Measurements from ENCODE around the gene RICTOR. TPM values are rescaled to one million over a fixed set of nuclear protein-coding genes. Genes with fewer than 3 reads are reported as not detected.

Gene RICTOR
- polyA plus RNA-seq, 2 of the 4 experiments (the other 2 are of a cell fraction): 6.5 to 28.5 TPM

DNA sequence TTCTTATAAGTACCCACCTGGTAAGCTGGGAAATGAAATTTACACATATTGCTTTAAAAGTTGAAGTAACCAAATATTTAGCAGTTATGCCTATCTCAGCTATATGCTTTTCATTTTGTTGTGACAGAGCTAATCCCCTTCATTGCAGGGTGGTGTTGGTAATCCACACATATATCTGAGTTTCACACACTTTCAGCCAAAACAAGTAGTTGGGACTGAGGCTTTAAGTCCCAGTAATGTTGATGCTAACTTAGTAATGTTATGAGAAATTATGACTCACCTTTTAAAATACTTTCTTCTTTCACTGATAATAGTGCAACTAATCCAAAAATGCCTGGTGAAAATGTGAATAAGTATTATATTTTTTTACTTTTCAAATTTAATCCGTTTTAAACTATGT, 19.2 kb upstream of the RICTOR start:
- Histone ChIP-seq H3K9me3 (peaks cover 26% of the 10 kb centered on the region; the same call in 2 of the 3 replicates), H3K4me2 (peak overlapping the region; percentile 70), H3K27ac (peak overlapping the region; percentile 81 to 84), H3K4me1 (peaks cover 21% of the 10 kb centered on the region), H3K4me3 (no peak overlapping the region)
- peak; percentile 97 for FAIRE-seq
- no peak for DNase-seq (ENCODE audit: low read depth in 1 of 2, low spot score in 1 of 2)
- WGBS (ENCODE audit: missing lambda C conversion rate): 12% methylated on average over 1 of the region's 1 CpG
- CTCF ChIA-PET: interaction anchor here (5.9 kb wide), 1 partner anchor 13 kb away, joined by 45 read pairs; no protein-coding TSS in a partner anchor
- peak; percentile 27 to 45; a peak in 4 of 6 replicates for ATAC-seq
- TF ChIP-seq FOSL2 (IDR thresholded peaks at IDR 0.05) (no peak), FOSL2 (CRISPR knock-in tag; IDR thresholded peaks at IDR 0.05) (peak; percentile 89), RARB (CRISPR knock-in tag; IDR thresholded peaks at IDR 0.05) (no peak)
- POLR2A ChIA-PET: no interaction called here

DNA sequence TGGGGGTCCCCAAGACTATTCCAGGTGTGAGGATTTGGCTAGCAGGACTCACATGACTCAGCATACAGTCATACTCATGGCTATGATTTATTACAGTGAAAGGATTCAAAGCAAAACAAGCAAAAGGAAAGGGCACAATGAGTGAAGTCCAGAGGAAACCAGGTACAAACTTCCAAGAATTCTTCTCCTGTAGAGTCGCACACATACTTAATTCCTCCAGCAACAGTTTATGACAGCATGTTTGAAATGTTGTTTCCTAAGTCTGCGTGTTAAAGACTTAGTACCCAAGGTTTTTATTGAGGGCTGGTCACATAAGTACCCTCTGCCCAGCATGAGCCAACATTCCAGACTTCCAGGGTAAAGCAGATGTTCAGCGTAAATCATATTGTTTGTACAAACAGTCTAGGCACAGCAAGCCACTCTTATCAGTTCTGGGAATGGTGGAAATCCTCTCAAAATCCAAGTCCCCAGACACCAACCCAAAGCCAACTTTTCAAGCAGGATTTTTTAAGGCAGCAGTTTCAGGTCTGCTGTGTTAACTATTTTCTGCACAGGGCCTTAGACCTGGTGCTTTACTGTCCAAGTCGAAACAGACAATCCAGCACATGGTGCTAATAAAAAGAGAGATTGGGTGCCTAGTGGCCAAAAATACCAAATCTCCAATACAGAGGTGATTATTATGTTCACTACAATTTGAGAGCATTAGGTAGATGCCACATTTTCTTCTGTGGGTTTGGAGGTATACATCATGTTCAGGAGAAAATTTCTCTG, 18.6 kb upstream of the RICTOR start:
- TF ChIP-seq GATA3 (IDR thresholded peaks at IDR 0.05; ENCODE audit: borderline replicate concordance): peak; percentile 70; the same call in 1 of the 2 replicates
- TF ChIP-seq FOXS1 (CRISPR knock-in tag; IDR thresholded peaks at IDR 0.05): no peak
- no peak for TF ChIP-seq MAZ (IDR thresholded peaks at IDR 0.05; ENCODE audit: borderline replicate concordance, low read depth, low read length)
- TF ChIP-seq, protein P1, sequence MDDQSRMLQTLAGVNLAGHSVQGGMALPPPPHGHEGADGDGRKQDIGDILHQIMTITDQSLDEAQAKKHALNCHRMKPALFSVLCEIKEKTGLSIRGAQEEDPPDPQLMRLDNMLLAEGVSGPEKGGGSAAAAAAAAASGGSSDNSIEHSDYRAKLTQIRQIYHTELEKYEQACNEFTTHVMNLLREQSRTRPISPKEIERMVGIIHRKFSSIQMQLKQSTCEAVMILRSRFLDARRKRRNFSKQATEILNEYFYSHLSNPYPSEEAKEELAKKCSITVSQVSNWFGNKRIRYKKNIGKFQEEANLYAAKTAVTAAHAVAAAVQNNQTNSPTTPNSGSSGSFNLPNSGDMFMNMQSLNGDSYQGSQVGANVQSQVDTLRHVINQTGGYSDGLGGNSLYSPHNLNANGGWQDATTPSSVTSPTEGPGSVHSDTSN (IDR thresholded peaks at IDR 0.05): peak; percentile 33; the same call in 1 of the 2 replicates
- TF ChIP-seq ATOH8 (CRISPR knock-in tag; IDR thresholded peaks at IDR 0.05; ENCODE audit: low read depth): 0 out of 2 replicates have a peak, but pooled peaks have one; percentile 15
- 0 out of 2 replicates have a peak, but pooled peaks have one; percentile 24 for TF ChIP-seq EHF (CRISPR knock-in tag; IDR thresholded peaks at IDR 0.05)
- peak; percentile 86 for TF ChIP-seq MAFK (IDR thresholded peaks at IDR 0.05; ENCODE audit: partially characterized antibody)
- TF ChIP-seq RARB (CRISPR knock-in tag; IDR thresholded peaks at IDR 0.05): no peak
- TF ChIP-seq NFE2L2 (conservative IDR thresholded peaks at IDR 0.05; ENCODE audit: low read length): peak; percentile 50; the same call in 1 of the 2 replicates
- TF ChIP-seq MYC (IDR thresholded peaks at IDR 0.05; ENCODE audit: borderline replicate concordance, low read length): peak; percentile 35; the same call in 1 of the 2 replicates
- TF ChIP-seq, protein P2, sequence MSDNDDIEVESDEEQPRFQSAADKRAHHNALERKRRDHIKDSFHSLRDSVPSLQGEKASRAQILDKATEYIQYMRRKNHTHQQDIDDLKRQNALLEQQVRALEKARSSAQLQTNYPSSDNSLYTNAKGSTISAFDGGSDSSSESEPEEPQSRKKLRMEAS (IDR thresholded peaks at IDR 0.05): peak; percentile 68
- TF ChIP-seq SMC3 (IDR thresholded peaks at IDR 0.05): no peak
- peak; percentile 81 for TF ChIP-seq FOSL2 (IDR thresholded peaks at IDR 0.05)
- peak; percentile 83 for TF ChIP-seq FOSL2 (CRISPR knock-in tag; IDR thresholded peaks at IDR 0.05)
- TF ChIP-seq USF2 (IDR thresholded peaks at IDR 0.05): no peak
- no peak for TF ChIP-seq RNF2 (IDR thresholded peaks at IDR 0.05; ENCODE audit: borderline replicate concordance, low read depth)
- peak; percentile 88 for TF ChIP-seq JUNB (IDR thresholded peaks at IDR 0.05)
- peak; percentile 92 for TF ChIP-seq HOXB5 (CRISPR knock-in tag; IDR thresholded peaks at IDR 0.05)
- TF ChIP-seq EP300 (IDR thresholded peaks at IDR 0.05): peak; percentile 5 to 49; a peak in 2 of 5 replicates
- WGBS (ENCODE audit: missing lambda C conversion rate): 13% methylated on average over 4 of the region's 4 CpGs
- peak overlapping the region; percentile 70 for H3K4me2 ChIP-seq
- peak overlapping the region; percentile 81 to 84 for H3K27ac ChIP-seq
- FAIRE-seq: peak; percentile 97
- ATAC-seq: peak; percentile 75 to 86
- no peak overlapping the region for H3K4me3 ChIP-seq
- H3K4me1 ChIP-seq: peaks cover 21% of the 10 kb centered on the region
- DNase-seq (ENCODE audit: low read depth in 1 of 2, low spot score in 1 of 2): peak in 1 of 2 experiments; percentile 71
- ChIA-PET CTCF (interaction anchor here (1.0 to 5.9 kb wide), 2 partner anchors 12 kb away, joined by 4 to 45 read pairs; no protein-coding TSS in a partner anchor), POLR2A (no interaction called here)
- peaks cover 26% of the 10 kb centered on the region; the same call in 2 of the 3 replicates for H3K9me3 ChIP-seq
